ENCODE results near the gene ZBTB39.

ZBTB39 gene

GRCh38 chr12:57003395-57003794 is 3.0 kb downstream of the ZBTB39 start:
- H3K9me3 ChIP-seq, result no peaks in the 10 kb centered on the region
- no peak for TF ChIP-seq Cebpa-rat (IDR thresholded peaks at IDR 0.05)
- H3K27me3 ChIP-seq, result no peaks in the 10 kb centered on the region
- no peak overlapping the region for H3K4me3 ChIP-seq
- H3K4me2 ChIP-seq, result no peak overlapping the region
- H4K20me1 ChIP-seq, result peaks cover 74% of the 10 kb centered on the region
- H3K4me1 ChIP-seq, result peaks cover 39% of the 10 kb centered on the region
- H3K9ac ChIP-seq, result no peak overlapping the region
- peaks cover 64% of the 10 kb centered on the region for H3K36me3 ChIP-seq
- no peak overlapping the region for H3K27ac ChIP-seq

- Histone ChIP-seq H3K27ac (no peak overlapping the region), H4K20me1 (peaks cover 93% of the 10 kb centered on the region), H3K4me1 (peaks cover 33% of the 10 kb centered on the region)
Observed at GRCh38 chr12:57001448-57001906, 4.9 kb downstream of the ZBTB39 start.

GRCh38 chr12:57000393-57000792 is 6.0 kb downstream of the ZBTB39 start:
- no peak overlapping the region for H3K27ac ChIP-seq
- peaks cover 94% of the 10 kb centered on the region for H3K36me3 ChIP-seq
- peaks cover 100% of the 10 kb centered on the region for H4K20me1 ChIP-seq
- H3K9ac ChIP-seq, result no peak overlapping the region
- no peak overlapping the region for H3K4me3 ChIP-seq
- TF ChIP-seq Cebpa-rat (IDR thresholded peaks at IDR 0.05), result no peak
- peaks cover 31% of the 10 kb centered on the region for H3K4me1 ChIP-seq
- no peaks in the 10 kb centered on the region for H3K27me3 ChIP-seq
- H3K4me2 ChIP-seq, result no peak overlapping the region
- no peaks in the 10 kb centered on the region for H3K9me3 ChIP-seq

More at GRCh38 chr12:57001448-57001906, 4.9 kb downstream of the ZBTB39 start:
- no peaks in the 10 kb centered on the region for H3K27me3 ChIP-seq
- no peaks in the 10 kb centered on the region for H3K9me3 ChIP-seq
- H3K4me3 ChIP-seq, result no peak overlapping the region
- no peak overlapping the region for H3K4me2 ChIP-seq
- H3K36me3 ChIP-seq, result peaks cover 83% of the 10 kb centered on the region
- no peak overlapping the region for H3K9ac ChIP-seq
- no peak for TF ChIP-seq Cebpa-rat (IDR thresholded peaks at IDR 0.05)

- Histone ChIP-seq H3K4me1 (peaks cover 22% of the 10 kb centered on the region), H3K9ac (0 out of 2 replicates have a peak overlapping the region, but pooled peaks have one; percentile 7), H4K20me1 (peaks cover 94% of the 10 kb centered on the region), H3K4me3 (no peak overlapping the region), H3K4me2 (no peak overlapping the region), H3K36me3 (peaks cover 94% of the 10 kb centered on the region), H3K9me3 (no peaks in the 10 kb centered on the region), H3K27me3 (no peaks in the 10 kb centered on the region), H3K27ac (no peak overlapping the region)
- TF ChIP-seq Cebpa-rat (IDR thresholded peaks at IDR 0.05), result no peak
Observed at GRCh38 chr12:56999456-56999855, 6.9 kb downstream of the ZBTB39 start.

GRCh38 chr12:56998981-56999380 is 7.4 kb downstream of the ZBTB39 start:
- Histone ChIP-seq H3K4me3 (no peak overlapping the region), H3K36me3 (peaks cover 89% of the 10 kb centered on the region), H3K27me3 (no peaks in the 10 kb centered on the region), H3K27ac (no peak overlapping the region), H3K9ac (peak overlapping the region; percentile 7; the same call in 1 of the 2 replicates), H3K9me3 (no peaks in the 10 kb centered on the region), H4K20me1 (peaks cover 89% of the 10 kb centered on the region), H3K4me2 (no peak overlapping the region), H3K4me1 (peaks cover 21% of the 10 kb centered on the region)
- TF ChIP-seq Cebpa-rat (IDR thresholded peaks at IDR 0.05), result no peak

GRCh38 chr12:56998316-56998715 is 8.0 kb downstream of the ZBTB39 start:
- no peak overlapping the region for H3K4me3 ChIP-seq
- no peaks in the 10 kb centered on the region for H3K9me3 ChIP-seq
- H3K27me3 ChIP-seq, result no peaks in the 10 kb centered on the region
- H3K36me3 ChIP-seq, result peaks cover 82% of the 10 kb centered on the region
- H4K20me1 ChIP-seq, result peaks cover 82% of the 10 kb centered on the region
- no peak overlapping the region; the same call in 1 of the 2 replicates for H3K9ac ChIP-seq
- H3K27ac ChIP-seq, result no peak overlapping the region
- H3K4me2 ChIP-seq, result no peak overlapping the region
- peaks cover 21% of the 10 kb centered on the region for H3K4me1 ChIP-seq
- no peak for TF ChIP-seq Cebpa-rat (IDR thresholded peaks at IDR 0.05)

GRCh38 chr12:56996793-56997545 is 9.4 kb downstream of the ZBTB39 start:
- TF ChIP-seq Cebpa-rat (IDR thresholded peaks at IDR 0.05), result no peak
- Histone ChIP-seq H3K9ac (no peak overlapping the region), H3K4me1 (peaks cover 21% of the 10 kb centered on the region), H3K4me2 (no peak overlapping the region), H4K20me1 (peaks cover 69% of the 10 kb centered on the region), H3K27ac (no peak overlapping the region), H3K36me3 (peaks cover 69% of the 10 kb centered on the region), H3K4me3 (no peak overlapping the region), H3K9me3 (no peaks in the 10 kb centered on the region), H3K27me3 (no peaks in the 10 kb centered on the region)

GRCh38 chr12:56995930-56996496 is 10.3 kb downstream of the ZBTB39 start:
- no peaks in the 10 kb centered on the region for H3K27me3 ChIP-seq
- H3K4me2 ChIP-seq, result no peak overlapping the region
- H3K9ac ChIP-seq, result no peak overlapping the region
- no peaks in the 10 kb centered on the region for H3K9me3 ChIP-seq
- H3K4me1 ChIP-seq, result peaks cover 27% of the 10 kb centered on the region
- TF ChIP-seq Cebpa-rat (IDR thresholded peaks at IDR 0.05), result no peak
- H3K27ac ChIP-seq, result no peak overlapping the region
- no peak overlapping the region for H3K4me3 ChIP-seq
- peaks cover 59% of the 10 kb centered on the region for H3K36me3 ChIP-seq
- peaks cover 59% of the 10 kb centered on the region for H4K20me1 ChIP-seq

GRCh38 chr12:56995201-56995929 is 11.0 kb downstream of the ZBTB39 start:
- Histone ChIP-seq H3K4me2 (no peak overlapping the region), H3K4me1 (peaks cover 28% of the 10 kb centered on the region), H3K27me3 (no peaks in the 10 kb centered on the region), H3K36me3 (peaks cover 53% of the 10 kb centered on the region), H4K20me1 (peaks cover 53% of the 10 kb centered on the region), H3K27ac (no peak overlapping the region), H3K4me3 (no peak overlapping the region), H3K9me3 (no peaks in the 10 kb centered on the region), H3K9ac (no peak overlapping the region)
- TF ChIP-seq Cebpa-rat (IDR thresholded peaks at IDR 0.05), result no peak
